GM21529 (cell line): ENCODE data around the gene RTN4RL2.
A peak's percentile ranks its signal among the peaks of the same experiment; 100 is the strongest.

Experiments
- ATAC-seq: cut with Tn5 transposase; IDR thresholded peaks from one replicate; pipeline ENCODE4 v1.9.1; 2021; ENCODE audit not compliant: unreplicated experiment

Gene RTN4RL2

DNA sequence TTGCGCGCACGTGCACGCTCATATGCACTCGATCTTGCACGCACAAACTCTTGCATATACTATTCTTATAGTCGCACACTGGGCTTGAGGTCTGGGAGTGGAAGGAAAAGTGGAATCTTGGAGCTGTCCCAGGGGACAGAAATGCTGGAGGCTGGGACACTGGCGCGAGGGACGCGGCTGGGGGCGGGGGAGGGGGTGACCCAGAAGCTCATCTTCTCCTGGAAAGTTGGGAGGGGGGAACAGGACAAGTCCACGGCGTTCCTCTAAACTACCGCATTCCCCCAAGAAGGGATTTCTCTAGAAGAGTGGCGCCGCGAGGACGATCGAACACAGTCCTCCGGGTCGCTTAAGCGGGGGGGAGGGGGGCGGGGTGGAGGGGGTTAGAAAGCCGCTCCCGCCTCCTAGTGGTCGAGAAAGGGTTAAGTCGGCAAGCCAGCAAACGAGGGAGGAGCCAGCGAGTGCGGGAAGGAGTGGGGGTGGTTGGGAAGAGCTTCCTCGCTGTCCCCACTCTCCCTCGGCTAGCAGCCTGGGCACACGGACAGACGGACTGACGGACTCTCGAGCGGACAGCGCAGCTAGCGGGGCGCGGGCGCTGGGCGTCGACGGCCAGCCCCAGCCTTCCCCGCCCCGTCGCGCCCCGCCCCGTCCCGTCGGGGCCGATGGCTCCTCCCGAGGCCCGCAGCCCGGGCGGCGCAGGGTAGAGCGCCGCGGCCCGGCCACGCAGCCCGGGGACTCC lies at the start of gene RTN4RL2:
TSS of gene RTN4RL2 (plus strand) at position 507 of the 736 bp plus-strand sequence. CDS start 338 bp downstream, outside the sequence.
- peak; percentile 40 for ATAC-seq

DNA sequence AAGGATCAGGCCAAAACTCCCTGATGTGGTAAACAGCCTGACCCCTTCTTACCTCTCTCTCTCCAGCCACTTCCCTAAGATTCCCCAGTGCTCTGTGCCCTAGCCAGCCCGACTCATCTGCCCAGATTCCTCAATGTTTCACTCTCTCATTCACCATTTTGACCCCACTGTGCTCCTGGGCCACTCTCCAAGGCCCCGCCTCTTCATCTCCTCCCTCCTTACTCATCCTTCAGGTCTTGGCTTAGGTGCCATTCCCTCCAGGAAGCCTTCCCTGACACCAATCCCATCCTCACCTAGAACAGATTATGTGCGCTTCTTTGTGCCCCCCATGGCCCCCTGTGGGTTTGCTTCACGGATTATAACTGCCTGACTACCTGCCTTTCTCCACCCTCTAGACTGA lies 46.6 kb upstream of the RTN4RL2 start:
- ATAC-seq = no peak

DNA sequence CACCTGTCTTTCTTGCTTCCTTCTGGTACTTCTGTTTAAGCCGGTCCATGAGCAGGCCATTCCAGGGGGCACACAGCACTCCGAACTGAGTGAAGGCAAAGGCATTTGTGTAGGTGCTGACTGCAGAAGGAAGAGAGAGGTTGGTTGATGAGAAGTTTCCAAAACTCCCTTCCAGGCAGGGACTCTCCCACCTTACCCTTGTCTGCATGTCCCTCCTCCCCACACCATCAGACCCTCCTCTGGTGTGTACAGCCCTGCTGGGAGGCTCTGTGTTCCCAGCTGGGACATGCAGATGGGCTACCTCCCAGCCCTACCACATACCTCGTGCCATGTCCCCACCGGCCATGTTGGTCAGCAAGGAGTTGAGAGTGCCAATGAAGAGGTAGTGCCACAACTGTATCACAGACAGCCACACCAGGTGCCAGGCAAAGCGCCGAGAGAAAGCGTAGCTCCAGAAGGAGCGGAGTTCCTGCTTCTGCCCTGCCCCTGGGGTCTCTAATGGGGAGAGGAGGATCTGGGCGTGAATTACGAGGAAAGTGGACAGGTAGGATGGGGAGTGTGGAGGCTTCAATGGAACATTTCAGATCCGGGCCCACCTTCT lies 45.6 kb upstream of the RTN4RL2 start:
- no peak for ATAC-seq

DNA sequence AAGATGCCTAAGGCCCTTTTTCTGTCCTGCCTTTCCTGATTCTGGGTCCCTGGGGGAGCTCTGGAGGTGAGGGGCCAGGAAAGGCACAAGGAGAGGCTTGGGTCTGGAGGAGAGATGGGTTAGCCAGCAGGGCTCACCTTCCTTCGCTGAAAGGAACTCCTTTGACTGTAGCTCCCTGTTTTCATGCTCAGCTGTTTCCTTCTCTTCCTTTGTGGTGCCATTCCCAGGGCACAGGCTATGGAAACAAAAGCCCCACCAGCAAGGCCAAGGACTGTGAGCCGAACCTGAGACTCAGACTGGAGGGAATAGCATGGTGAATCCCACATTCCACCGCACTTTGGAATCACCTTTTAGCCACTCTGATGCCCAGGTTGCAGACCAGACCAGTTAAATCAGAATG lies 43.9 kb upstream of the RTN4RL2 start:
- ATAC-seq = no peak

DNA sequence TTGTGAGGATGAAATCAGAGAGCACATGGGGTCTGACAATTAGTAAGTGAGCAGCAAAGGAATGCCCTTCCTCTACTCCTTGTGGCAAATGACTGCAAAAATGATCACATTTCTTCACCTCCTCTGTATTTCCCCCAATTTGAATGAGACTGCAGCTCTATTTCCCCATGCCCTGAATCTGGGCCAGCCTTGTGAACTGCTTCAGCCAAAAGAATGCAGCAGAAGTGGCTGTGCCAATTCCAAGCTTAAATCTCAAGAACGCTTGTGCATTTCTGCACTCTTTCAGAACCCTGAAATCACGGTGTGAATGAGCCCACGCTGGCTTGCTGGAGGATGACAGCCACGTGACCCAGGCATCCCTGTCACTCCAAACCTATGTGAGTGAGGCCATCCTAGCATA lies 43.3 kb upstream of the RTN4RL2 start:
- no peak for ATAC-seq

DNA sequence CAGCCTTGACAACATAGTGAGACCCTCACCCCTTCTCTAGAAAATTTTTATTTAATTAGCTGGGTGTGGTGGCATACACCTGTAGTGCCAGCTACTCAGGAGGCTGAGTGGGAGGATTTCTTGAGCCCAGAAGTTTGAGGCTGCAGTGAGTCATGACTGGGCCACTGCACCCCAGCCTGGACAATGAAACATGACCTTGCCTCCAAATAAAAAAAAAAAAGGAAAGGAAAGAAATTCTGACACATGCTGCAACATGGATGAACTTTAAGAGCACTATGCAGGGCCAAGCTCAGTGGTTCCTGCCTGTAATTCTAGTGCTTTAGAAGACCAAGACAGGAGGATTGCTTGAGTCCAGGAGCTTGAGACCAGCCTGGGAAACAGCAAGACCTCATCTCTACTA lies 42.2 kb upstream of the RTN4RL2 start:
- ATAC-seq = no peak

DNA sequence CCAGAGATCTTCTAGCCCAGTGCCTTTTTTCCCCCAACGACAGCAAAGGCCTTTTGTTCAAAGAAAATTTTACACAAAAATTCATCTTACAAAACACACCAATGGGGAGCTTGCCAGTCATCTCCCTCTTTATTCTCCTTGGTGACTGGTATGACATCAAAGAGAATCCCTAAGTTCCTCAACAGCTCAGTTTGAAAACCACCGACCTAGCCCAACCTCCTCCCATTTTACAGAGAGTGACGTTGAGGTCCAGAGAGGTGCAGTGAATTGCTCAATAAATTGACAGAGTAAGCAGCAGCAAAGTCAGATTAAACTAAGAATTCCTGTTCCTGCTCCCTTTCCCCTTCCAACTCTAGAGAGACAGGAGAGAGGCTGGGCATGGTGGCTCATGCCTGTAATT lies 41.2 kb upstream of the RTN4RL2 start:
- no peak for ATAC-seq

DNA sequence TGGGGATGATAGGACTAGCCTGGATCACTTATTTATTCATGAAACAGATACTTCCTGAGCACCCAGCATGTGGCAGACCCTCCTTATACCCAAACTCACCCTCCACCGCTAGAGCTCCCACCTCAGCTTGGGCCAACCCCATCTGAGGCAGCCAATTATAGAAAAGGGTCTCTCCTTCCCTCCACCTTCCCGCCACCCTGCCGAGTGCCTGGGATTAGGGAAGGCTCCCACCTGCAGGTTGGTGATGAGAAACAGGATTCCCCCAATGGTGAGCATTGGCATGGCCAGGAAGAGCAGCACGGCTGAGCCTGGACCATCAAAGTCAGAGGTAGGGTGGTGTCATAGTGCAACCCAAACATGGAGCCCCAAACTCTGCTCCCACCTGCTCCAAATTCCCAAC lies 39.3 kb upstream of the RTN4RL2 start:
- no peak for ATAC-seq

DNA sequence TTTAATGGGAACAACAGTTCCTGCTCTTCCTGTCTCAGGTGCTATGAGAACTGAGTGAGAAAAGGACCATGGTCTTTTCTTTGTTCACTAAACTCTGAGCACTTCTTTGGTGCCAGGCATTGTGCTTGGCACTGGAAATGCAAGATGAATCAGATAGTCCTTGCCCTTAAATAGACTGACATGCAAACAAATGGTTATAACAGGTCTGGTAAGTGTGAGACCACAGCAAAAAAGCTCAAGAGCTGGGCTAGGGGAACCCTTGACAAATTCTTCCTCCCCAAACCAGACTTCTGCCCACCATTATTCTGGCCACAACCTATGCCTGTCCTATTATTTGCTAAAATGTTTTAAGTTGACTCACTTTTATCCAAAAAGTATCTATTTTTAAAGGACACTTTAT lies 38.5 kb upstream of the RTN4RL2 start:
- no peak for ATAC-seq

DNA sequence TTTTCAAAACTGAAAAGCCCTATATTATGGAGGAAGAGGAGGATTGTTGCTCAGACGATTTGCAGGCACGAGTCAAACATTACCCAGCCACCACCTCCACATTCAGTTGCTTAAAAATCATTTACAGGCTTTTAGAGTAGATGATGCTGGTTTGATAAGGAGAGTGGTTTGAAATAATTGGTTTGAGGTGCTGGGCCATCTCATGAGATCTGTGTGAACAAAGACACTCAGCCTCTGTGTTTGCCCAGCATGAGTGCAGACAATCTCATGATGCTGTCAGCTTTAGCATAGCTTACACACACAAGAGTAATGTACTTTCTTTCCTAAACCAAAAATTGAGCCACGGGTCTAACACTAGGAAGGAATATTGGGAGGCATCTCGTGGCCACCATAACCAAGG lies 37.7 kb upstream of the RTN4RL2 start:
- no peak for ATAC-seq

DNA sequence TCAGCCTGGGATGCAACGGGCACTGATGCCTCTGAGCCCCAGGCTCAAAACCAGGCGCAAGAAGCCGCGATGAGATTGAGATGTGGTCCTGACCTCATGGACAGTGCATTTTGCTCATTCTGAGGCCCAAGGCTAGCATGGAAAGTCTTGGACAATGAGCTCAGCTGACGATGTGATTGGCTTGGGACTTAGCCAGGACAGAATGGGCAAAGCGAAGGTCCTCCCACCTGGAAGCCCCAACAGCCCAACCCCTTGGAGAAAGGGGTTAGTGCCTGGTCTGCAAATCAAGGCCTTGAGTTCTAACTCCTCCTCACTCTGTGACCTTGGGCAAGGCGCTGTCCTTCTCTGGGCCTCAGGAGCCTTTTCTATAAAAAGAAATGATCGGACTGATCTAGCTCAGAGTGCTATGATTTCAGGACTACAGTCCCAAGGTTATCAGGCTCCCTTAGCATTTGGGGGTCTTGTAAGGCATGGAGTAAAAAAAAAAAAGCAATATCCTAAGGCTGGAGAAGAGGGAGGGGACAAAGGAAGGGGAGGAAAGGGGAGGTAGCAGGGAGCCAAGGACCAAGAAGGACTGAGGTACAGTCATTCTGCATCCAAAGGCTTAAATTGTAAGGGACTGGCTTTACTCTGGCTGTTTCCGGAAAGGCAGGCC lies 36.1 kb upstream of the RTN4RL2 start:
- ATAC-seq = no peak

DNA sequence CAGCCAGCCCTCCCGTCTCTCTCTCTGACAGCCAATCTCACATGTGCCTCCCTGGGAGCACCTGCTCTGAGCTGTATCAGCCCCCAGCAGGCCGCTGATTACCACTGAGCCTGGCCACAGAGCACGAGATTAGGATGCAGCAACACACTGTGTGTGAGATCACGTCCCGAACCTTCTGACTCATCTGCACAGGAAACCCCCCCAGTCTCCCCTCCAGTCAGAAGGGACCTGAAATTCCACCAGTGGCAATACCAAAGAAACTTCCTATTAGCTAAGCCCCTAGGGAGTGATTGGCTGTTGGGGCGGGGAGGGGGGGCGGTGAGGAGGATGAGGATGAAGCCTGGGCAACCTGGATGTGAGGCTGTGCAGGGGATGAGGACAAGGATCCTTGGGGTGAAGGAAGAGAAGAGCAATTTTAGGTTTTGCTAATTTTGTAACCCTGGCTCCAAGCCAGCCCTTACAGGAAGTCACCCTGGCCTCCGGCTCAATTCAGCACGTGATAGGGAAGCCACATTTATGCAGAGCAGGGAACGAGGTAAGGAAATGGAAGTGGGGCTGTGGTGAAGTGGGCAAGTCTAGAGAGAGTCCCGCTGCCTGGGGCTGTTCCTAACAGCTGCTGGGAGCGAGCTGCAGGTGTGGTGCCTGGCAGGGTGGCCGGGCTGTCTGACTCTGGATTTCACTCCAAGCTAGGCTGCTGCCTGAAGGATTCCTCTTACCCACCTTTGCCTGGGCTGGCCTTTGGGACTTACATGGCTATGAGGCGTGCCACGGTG lies 35.4 kb upstream of the RTN4RL2 start:
- ATAC-seq = peak; percentile 90

DNA sequence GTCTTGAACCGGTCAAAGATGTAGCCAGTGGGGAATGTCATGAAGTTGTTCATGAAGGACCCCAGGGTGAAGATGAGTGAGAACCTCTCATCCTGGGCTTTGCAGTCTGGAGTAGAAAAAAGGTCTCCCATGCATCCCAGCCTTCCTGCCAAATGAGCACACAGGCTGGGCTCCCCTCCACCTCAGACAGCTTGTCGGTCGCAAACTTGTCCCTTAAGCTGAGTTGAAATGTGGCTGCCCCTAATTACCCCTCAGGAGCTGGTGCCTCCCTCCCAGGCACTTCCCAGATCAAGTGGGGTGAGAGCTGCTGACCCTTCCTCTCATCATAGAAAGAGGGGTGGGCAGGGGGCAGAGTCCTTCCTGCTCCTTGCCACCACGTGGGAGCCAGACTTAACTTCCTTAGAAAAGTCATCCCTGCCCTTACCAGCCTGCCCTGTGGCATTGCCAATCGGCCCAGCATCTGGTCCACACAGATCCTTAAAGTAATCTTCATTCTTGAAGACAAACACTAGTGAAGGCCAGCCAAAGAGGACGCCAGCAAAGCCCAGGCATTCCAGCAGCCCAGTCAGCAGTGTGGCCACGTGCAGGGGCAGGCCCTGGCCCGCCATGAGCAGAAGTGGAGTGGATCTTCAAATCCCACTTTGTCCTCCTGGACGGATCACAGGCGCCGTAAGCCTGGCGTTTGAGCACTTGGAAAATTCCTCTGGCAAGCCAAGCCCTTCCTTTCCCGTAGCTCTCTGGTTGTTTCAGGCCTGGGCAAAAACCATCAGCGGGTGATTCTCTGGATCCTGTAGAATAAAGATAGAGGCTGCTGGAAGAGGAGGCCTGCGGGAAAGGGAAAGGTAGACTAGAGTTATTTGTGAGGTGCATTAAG lies 34.5 kb upstream of the RTN4RL2 start:
- no peak for ATAC-seq

DNA sequence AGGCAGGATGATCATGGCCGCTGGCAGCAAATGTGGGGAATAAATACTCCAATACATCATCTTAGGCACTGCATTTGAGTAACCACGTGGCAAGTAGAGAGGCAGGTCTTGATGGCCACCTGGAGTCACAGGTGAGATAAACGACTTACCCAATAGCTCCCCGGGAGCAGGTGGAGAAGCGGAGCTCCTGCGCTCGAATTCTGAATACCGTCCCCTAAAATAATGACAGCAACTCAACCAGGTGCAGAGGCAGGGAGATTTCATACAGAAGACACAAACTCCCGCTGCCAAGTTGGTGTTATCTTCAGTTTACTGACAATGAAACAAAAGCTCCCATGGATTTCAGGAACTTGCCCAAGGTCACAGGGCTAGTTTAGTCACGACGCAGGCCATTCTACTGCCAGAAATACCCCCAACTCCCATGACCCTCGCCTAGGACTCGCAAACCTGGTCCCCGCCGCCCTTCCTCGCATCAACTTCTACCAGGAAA lies 33.8 kb upstream of the RTN4RL2 start:
- no peak for ATAC-seq

DNA sequence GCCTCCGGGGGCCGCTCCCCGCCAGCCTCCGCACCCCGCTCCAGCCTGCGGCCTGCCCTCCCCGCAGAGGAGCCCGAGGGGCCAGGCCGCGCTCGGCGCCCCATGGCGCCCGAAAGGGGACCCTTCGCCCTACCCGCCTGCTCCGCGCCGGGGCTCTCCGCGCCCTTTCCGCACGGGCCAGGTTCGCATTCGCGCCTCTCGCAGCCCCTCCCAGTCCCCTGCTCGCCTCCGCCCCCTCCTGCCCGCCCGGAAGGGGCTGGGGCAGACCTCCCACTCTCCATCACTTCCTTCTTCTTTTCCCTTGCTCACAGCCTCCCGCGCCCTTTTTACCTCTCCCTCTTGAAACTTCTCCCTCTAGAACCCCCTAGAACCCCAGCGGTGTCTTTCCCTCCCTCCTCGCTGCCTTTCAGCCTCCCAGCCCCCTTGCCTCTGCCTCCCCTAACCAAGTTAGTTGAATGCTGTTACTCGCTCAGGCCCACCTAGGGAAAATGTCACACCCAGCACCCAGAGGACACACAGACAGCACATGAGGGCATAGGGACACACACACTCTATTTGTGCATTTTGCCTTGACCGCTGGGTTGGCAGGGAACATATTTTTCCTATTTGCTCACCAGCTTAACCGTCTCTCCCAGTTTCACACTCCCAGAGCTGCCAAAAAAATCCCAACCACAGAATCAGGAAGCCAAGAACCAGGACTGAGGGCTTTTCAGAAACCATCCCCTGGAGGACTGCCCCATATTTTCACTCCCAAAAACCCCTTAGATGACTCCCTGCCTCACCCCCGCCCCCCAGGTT lies 33.2 kb upstream of the RTN4RL2 start, which contains the start of gene SLC43A3:
TSS of gene SLC43A3 (minus strand) at position 193 of the 798 bp plus-strand sequence. CDS start 949 bp downstream, outside the sequence.
- peak; percentile 53 for ATAC-seq

DNA sequence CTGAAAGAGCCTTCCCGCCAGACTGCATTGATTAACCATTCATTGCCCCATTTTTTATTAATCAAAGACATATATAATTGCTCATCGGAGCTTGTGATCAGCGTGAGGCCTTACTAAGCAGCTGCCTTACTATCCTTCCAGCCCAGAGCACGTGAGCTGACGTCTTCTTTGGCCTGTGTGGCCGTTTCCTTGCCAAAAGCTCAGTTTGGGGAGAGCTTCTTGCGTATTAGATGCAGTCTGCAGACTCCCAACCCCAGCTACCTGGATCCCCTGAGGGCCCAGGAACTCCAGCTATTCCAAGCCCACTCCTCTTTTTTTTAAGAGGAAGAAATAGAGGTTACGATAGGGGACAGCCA lies 32.6 kb upstream of the RTN4RL2 start:
- ATAC-seq = no peak

DNA sequence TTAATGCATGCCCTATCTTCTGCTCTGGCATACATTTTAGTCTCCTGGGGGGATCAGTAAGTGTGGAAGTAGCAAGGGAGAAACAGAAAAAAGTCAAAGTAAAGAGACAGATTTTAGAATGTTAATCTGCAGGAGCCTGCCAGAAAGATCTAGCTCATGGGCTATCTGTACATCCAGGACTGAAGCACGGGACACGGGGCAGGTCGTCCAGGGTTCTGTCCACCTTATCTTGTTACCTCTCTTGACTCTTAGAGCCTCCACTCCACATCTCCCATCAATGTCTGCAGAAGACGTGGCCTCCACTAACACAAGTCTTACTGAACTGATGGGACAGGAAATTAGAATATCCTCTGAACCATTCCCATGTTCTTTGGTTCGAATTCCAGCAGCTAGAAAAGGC lies 31.7 kb upstream of the RTN4RL2 start:
- no peak for ATAC-seq

DNA sequence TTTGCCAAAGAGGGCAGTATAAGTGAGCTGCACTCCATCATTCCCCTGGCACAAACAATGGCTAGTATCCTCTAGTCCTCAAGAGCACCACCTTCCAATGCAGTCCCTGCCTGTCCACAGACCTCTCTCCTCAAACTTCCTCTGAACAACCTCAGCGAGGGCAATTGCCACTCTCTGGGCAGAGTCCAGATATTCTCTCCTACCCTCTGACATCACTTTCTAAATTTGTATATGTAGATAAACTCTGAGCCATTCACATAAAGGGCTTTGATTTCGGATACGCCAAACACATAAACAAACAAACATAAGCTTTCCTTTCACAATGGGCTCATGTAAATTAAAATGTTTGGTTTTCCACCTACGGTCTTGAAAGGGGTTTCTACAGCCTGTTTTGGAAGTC lies 30.4 kb upstream of the RTN4RL2 start:
- no peak for ATAC-seq

DNA sequence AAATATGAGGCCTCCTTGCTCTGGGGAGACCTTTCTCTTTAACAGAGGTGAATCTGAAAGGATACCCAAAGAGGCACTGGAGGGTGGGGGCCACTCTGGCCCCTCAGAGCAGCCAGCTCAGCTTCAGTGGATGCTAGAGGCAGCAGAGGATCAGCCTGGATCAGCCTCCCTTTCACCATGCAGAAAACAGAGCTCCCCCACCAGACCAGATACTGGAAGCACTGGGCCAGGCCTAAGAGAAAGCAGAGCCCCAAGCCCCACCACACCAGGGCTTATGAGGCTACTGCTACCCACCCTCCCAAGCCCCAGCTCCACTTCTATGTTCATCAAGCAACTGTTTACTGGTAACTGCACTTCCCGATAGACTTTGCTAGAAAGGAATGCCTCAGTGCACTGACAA lies 29.4 kb upstream of the RTN4RL2 start:
- ATAC-seq = no peak

DNA sequence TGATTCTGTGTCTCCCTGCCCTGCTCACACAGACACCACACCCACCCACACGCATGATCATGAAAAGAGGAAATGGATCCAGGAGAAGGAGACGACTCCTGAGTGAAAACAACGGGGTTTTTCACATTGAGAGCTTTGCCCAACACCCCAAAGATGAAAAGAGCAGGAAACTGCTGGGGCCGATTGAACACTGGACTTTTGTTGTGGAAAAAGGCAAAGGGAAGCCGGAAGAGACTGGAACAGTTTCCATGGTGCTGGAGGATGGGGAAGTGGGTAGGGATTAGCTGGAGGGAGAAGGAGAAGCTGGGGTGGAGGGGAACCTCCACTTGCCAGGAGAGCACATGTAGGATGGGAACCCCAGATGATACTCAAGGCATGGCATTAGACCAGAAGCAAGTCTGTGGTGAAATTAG lies 28.2 kb upstream of the RTN4RL2 start:
- ATAC-seq = peak; percentile 13
